DMS153 (cell line): ENCODE results near the gene PIGO.

Experiments
- DNase-seq: peaks from one replicate; lab custom pipeline; 2025; lab: John Stamatoyannopoulos, UW

Gene PIGO

DNA sequence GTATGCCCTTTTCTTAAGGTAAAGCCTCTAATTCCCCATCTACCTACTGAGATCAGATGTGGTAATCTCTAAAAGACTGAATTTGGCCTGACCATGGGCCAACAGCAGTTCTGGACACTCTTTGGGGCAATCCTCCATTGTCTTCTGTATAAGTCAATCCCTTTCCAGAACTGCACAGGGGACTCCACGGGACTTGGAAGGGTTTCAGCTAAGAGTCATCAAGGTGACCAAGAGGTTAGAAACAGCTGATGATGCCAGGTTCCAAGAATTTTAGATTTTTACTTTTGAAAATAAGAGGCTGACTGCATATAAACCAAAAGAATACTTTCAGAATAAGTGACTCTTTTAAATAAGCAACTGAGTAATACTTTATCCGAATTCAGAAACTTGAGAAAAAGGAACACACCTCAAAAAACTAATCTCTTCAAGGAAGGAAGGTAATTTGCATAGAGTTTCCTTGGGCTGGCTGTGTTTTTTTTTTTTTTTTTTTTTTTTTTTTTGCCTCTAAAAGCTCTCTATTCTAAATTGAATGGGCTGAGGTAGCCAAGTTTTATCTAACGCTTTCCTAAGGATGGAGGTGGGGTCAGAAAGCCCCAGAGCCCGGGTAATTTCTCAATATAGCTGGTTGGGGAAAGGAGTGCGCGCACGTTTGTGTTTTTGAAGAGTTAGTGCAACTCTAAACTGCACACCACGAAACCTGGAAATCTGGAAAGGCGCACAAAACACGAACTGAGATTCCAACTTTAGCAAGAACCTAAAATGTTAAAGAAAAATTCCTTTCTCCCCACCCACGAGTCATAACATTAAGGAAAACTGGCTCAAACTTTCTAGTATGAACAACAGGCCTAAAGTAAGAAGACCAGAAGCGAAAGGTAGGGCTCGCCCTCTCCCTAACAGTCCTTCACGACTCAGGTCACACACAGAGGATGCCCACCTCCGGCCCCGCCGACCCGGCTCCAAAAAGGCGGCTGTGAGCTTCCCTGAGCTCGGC is 25.3 kb downstream of the PIGO start:
- DNase-seq: no peak

DNA sequence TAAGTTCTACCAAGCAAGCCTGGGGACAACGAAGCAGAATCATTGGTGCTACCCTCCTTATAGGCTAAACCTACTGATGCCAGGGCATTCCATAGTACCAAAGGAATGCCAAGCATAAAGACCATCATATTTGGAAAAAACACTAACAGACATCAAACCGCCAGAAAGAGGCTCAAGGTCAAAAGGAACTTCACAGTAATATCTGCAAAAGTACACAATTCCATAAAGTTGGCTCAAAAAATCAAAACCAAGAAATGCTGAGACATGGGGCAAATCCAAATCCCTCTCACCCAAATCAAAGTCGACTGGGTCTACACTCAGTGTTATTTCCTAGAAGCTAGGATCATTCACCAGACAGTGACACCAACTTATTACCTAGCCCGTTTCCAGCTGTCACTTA is 27.4 kb downstream of the PIGO start:
- DNase-seq: no peak

DNA sequence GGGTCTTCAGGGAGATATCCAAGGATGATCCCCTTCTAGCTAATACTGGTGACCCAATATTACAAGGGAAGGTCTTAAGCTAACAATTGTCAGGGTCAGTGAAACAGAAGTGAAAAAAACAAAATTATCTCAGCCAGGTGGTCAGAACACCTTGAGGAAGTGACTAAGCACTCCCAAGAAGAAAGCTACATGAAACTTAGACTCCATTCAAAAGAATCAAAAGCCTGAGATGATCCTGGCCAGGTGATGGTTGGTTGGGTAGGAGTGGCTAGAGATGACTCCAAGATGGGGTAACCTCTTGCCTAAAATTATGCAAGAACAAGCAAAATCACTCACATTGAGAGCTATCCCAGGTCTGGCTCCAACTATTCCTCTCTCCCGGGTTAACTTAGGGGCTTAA is 29.3 kb downstream of the PIGO start:
- DNase-seq: no peak

DNA sequence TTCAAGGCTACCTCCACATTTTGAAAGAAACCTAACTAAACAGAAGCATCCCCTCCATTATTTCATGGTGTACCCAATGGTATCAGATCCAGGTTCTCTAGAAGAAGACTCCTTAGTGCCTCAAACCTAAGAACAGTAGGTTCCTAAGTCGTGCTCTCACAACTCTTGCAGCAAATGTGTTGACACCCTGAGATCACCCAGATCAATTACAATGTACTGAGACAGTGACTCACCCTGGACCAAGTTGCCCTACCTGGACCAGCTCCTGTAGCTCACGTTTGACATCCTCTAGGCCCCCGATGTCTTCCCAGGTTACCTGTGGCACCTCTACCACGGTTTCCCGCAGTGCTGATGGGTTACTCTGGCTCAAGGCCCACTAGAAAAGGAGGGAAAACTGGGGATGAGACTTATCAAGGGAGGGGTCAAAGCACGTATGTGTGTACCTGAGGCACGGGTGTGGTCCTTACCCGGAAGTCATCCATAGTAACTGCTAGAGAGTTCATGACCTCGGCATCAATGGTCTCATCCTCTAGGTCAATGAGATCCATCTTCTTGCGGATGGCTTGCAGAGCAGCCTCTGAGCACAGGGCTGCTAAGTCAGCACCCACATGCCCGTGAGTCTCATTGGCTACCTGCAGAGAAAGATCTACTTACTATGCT is 35.7 kb downstream of the PIGO start:
- no peak for DNase-seq

DNA sequence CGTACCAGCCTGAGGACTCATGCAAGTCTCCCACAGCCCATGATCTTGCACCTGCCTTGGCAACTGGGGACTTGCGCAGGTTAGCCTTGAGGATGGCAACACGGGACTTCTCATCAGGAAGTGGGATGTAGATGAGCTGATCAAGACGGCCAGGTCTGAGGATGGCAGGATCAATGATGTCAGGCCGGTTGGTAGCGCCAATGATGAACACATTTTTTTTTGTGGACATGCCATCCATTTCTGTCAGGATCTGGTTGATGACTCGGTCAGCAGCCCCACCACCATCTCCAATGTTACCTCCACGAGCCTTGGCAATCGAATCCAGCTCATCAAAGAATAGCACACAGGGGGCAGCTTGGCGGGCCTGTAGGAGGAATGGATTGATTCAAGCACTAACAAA is 37.0 kb downstream of the PIGO start:
- no peak for DNase-seq

DNA sequence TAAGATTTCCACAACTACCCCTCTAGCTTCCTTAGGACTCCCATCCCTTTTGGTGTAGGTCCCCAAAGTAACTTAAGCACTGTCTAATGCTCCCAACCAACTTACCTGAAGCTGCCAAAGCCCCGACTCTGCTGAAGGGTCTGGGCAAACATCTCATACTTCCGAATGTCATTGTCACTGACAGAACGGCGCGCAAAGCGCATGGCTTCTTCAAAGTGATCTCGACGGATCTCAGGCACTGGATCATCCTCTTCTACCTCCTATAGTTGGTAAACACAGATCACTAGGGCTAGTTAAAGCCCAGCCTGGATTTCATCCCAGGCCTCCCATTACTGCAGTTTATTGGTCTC is 39.1 kb downstream of the PIGO start:
- no peak for DNase-seq

DNA sequence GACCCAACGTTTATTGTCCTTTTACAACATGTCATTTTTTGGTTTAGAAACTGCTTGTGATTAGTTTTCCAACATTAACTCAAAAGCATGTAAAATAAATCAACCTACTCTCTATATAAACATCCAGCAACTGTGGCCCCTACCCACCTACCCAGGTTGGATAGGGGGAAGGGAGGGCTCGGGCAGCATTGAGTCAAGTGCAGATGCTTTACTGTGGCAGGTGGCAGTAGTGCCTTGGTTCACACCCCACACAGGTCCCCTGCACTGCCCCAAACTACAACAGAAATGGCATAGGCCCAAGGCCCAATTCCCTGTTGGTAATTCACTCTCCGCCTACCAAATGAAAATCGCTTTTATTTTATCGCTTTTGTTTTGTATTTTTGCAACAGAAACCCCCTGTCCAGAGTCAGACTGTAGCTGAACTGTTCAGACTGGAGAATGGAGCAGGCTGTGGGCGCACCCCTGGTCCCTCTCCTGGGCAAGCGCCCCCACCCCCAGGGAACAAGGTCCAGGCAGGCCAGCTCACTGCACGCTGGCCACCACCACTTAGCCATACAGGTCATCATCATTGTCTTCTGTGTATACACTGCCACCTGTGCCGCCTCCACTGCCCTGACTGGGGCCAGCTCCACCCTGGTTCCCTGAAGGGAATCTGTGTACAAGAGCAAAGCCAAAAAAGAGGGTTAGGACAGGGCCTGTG is 39.7 kb downstream of the PIGO start:
- DNase-seq: no peak

DNA sequence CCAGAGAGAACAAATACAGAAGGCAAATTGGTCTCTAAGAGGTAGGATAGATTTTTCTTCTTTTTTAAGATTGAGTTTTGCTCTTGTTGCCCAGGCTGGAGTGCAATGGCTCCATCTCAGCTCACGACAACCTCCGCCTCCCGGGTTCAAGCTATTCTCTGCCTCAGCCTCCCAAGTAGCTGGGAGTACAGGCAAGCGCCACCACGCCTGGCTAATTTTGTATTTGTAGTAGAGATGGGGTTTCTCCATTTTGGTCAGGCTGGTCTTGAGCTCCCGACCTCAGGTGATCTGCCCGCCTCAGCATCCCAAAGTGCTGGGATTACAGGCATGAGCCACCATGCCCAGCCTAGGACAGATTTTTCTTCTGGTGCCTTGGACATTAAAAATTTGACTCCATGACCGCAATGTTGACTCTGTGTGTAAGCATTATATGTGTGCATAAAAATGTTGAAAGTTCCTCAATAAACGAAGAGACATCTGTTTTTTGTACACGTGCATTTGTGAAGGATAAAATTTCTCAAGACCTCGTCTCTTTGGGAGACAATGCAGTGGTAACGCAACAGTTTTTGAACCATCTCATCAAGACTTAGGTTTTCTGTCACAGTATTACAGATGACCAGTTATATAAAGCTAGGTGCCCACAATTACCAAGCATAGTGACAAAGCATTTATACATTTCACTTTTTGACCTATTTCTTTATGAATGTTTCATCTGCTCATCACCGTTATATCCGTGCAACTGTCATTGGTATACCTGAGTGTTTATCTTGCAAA is 41.3 kb downstream of the PIGO start:
- no peak for DNase-seq

DNA sequence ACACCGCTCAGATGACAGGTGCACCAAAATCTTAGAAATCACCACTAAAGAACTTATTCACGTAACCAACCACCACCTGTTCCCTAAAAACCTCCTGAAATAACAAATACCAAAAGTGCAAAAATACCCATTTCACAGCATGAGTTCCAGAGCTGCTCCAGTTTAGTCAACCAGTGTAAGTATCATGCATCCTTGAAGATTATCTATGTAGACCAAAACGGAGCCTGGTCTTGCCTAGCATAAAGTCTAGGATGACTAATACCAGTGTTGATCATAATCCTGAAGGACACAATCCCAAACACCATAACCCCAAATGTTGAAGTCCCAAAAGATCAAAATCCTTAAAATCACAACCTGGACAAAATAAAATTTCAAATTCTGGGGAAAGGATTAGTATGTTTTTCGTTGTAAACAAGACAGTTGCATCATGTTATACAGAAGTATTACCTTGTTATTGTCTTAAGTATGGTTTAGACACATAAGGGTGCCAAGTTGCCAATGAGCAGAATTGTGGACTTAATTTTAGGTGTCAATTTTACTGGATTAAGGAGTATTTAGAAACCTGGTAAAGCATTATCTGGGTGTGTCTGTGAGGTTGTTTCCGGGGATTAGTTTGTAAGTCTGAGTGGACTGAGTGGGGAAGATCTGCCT is 42.1 kb downstream of the PIGO start:
- no peak for DNase-seq

DNA sequence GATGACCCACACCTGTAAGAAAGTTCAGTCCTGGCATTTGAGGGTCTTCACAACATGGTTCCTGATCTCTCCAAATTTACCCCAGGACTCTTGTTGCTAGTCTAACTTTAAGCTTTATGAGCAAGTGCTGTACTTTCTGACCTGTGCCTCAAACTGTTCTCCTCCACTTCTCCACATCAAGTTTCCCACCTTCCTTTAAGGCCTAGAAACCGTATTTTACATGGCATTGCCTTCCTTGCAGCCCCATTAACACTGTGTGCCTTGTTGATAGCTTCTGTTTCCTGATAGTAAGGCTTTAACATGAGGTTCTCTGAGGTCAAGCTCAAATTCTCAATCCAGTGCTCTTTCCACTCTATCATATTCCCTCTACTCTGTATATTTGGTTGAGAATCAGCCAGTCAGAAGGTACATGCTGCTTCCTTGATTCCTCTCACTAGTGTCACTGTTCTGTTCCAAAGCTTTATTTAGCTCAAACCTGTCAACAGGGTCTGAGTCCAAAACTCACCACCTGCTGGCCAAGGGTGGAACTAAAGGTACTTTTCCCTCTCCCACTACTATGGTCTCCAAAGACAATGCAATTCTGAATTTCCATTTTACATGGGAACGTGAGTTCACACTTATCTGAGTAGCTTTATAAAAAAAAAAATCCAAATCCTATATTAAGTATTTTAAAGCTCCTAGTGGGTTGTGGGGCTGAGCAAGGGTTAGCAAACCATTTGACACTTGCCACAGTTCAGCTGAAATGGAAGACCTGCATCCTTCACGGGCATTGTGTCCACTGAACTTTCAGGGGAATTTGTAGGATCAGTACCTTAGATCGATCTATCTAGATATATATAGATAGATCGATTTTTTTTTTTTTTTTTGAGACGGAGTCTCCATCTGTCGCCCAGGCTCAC is 45.1 kb downstream of the PIGO start:
- peak; percentile 2 for DNase-seq

DNA sequence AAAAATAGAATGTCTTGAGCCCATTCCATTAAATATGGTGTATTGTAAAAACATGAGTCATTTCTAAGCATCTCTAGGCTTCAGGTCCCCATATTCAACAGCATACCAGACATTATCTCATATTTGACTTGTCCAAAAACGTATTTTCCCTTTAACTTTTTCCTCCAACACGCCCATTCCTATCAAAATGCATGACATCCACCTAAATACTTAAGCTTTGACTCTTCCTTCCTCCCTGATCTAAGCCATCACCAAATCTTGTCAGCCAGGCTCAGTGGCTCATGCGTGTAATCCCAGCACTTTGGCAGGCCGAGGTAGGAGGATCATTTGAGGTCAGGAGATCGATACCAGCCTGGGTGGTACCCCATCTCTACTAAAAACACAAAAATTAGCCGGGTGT is 47.9 kb downstream of the PIGO start:
- no peak for DNase-seq

DNA sequence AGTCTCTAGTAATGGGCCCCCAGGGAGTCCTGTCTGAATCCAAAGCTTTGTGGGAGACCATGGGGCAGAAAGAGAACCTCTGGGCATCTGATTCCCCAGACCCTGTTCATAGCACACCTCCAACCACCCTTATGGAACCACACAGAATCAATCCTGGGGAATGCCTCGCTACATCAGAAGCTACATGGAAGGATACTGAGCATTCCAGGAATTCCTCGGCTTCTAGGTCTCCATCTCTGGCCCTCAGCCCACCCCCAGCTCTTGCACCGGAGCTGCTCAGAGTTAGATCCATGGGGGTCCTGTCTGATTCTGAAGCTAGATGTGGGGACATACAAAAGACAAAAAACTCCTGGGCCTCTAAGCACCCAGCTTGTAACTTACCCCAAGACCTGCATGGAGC is 52.3 kb downstream of the PIGO start:
- no peak for DNase-seq

DNA sequence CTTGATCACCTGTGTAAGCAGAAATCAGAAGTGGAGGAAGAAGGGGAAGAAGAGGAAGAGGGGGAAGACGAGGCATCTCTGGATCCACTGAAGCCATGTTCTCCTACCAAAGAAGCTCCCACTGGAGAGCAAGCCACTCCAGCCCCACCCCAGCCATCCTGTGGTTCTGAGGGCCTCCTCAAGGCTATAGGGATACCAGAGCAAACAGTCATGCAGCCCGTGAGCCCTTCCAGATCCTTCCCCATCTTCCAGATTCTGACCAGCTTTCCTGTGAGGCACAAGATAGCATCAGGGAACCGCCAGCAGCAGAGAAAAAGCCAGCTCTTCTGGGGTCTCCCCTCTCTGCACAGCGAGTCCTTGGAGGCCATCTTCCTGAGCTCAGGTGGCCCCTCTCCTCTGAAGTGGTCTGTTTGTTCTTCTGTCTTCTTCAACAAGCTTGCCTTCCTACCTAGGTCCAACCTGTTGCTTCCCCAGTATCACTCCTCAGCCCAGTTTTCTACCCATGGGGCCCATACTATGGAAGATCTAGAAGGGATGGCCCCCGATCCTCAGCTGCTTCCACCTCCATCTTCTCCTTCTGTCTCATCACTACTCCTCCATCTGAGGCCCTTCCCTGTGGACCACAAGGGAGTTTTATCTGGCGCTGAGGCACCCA is 53.4 kb downstream of the PIGO start:
- no peak for DNase-seq

DNA sequence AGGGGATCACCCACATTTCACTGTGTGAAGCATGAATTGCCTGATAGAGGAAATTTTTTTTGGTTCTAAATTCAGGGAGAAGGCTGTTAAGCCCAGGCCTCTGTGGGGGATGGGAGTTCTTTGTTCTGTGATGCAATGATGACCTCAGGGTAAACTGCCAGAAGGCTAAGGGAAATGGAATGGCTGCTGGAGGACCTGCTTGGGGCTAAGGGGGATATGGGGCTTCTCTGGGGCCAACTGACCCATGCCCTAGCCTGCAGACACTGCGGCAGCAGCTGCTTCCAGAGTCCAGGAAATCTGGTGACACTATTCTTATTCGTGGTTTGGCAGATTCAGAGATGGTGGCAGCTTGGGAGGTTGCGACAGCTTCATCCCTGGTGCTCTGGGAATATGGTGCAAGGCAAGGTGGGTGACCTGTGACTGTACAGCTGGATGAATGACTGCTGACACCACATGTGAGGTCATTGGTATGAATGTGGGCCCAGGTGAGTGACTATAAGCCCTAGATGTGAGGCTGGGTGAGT is 54.2 kb downstream of the PIGO start:
- no peak for DNase-seq
